ENCODE results near the gene TSPAN14. TPM values are rescaled to one million over a fixed set of nuclear protein-coding genes. Genes with fewer than 3 reads are reported as not detected.

The TSPAN14 gene
- total and polyA plus RNA-seq, 2 of the 13 experiments (the other 11 are each of a cell fraction or from before 2014, with no cell fraction given) = 24.1 to 80.6 TPM

- no peak for TF ChIP-seq ZNF496 (CRISPR knock-in tag; IDR thresholded peaks at IDR 0.05; ENCODE audit: insufficient replicate concordance)
- TF ChIP-seq RXRA (CRISPR knock-in tag; IDR thresholded peaks at IDR 0.05) = no peak
- peak; percentile 47; the same call in 1 of the 2 replicates for TF ChIP-seq HNF4A (CRISPR knock-in tag; IDR thresholded peaks at IDR 0.05)
- TF ChIP-seq GATAD2A (CRISPR knock-in tag; IDR thresholded peaks at IDR 0.05) = peak; percentile 75
- 0 out of 2 replicates have a peak, but pooled peaks have one; percentile 39 for TF ChIP-seq SRY (CRISPR knock-in tag; IDR thresholded peaks at IDR 0.05)
- no peak for TF ChIP-seq ZBTB34 (CRISPR knock-in tag; IDR thresholded peaks at IDR 0.05)
- TF ChIP-seq CBX1 (IDR thresholded peaks at IDR 0.05; ENCODE audit: low read depth) = no peak
- no peak for TF ChIP-seq ZNF280D (CRISPR knock-in tag; IDR thresholded peaks at IDR 0.05)
- no peak for TF ChIP-seq DNMT1 (CRISPR knock-in tag; IDR thresholded peaks at IDR 0.05)
- TF ChIP-seq ZNF513 (CRISPR knock-in tag; conservative IDR thresholded peaks at IDR 0.05) = no peak
- no peak for TF ChIP-seq NCOA2 (CRISPR knock-in tag; IDR thresholded peaks at IDR 0.05)
- TF ChIP-seq KDM4B (CRISPR knock-in tag; IDR thresholded peaks at IDR 0.05) = no peak
- TF ChIP-seq RBFOX2 (IDR thresholded peaks at IDR 0.05; ENCODE audit: low read depth, low read length) = no peak
- no peak for TF ChIP-seq BCL6 (CRISPR knock-in tag; IDR thresholded peaks at IDR 0.05)
- TF ChIP-seq ZKSCAN1 (IDR thresholded peaks at IDR 0.05; ENCODE audit: low read length) = no peak
- no peak for TF ChIP-seq ZNF136 (CRISPR knock-in tag; IDR thresholded peaks at IDR 0.05; ENCODE audit: low read depth)
- peak; percentile 77 for TF ChIP-seq PHF21A (CRISPR knock-in tag; IDR thresholded peaks at IDR 0.05)
- no peak for TF ChIP-seq ZNF343 (CRISPR knock-in tag; IDR thresholded peaks at IDR 0.05)
- peak; percentile 62; the same call in 1 of the 2 replicates for TF ChIP-seq BORCS8-MEF2B (CRISPR knock-in tag; IDR thresholded peaks at IDR 0.05)
- TF ChIP-seq TFDP2 (CRISPR knock-in tag; IDR thresholded peaks at IDR 0.05) = no peak
- TF ChIP-seq CSRNP2 (CRISPR knock-in tag; conservative IDR thresholded peaks at IDR 0.05; ENCODE audit: low read depth) = no peak
- no peak for TF ChIP-seq ZNF205 (CRISPR knock-in tag; IDR thresholded peaks at IDR 0.05)
- no peak for TF ChIP-seq SRSF4 (IDR thresholded peaks at IDR 0.05; ENCODE audit: low read depth, low read length, poor library complexity, severe bottlenecking)
- no peak for TF ChIP-seq ZNF589 (CRISPR knock-in tag; conservative IDR thresholded peaks at IDR 0.05)
- TF ChIP-seq MTF1 (CRISPR knock-in tag; IDR thresholded peaks at IDR 0.05) = no peak
Observed at GRCh38 chr10:80411267-80411668, 42.8 kb upstream of the TSPAN14 start (continued).
